HL-60 (cell line): Measurements from ENCODE around the gene SLC5A2.

Experiments used
- DNase-seq, 2 experiments: peaks; one replicate each; pipeline ENCODE4 v3.0.0-alpha.2; 2010 to 2020; ENCODE audit warnings: low read depth in 1 of 2, low spot score in 1 of 2
- H3K27ac ChIP-seq: fragments of 250-450 bp; sonication (Bioruptor Pico); replicated peaks from 2 replicates; pipeline ENCODE4 v1.5.1; 2020; ENCODE audit warnings: mild to moderate bottlenecking, moderate library complexity
- H3K27me3 ChIP-seq: fragments of 250-450 bp; sonication (Bioruptor Pico); 2 replicates; pipeline ENCODE4 v1.5.1; 2021; ENCODE audit warnings: mild to moderate bottlenecking, moderate library complexity; ENCODE audit not compliant: insufficient read depth, poor library complexity, severe bottlenecking
- H3K4me3 ChIP-seq: replicated peaks from 2 replicates; pipeline ENCODE4 v1.5.1; 2011; ENCODE audit warnings: mild to moderate bottlenecking, control low read depth, low read length; ENCODE audit not compliant: insufficient read depth
- CTCF ChIP-seq: IDR thresholded peaks from one replicate; pipeline ENCODE4 v1.5.1; 2011; ENCODE audit warnings: low read length, control low read depth, inconsistent platforms; ENCODE audit not compliant: insufficient read depth
- GABPA ChIP-seq: IDR thresholded peaks from 2 replicates; pipeline ENCODE4 v1.6.1; 2012; ENCODE audit warnings: low read depth
- POLR2AphosphoS5 ChIP-seq: IDR thresholded peaks from 2 replicates; pipeline ENCODE4 v1.6.1; 2012; ENCODE audit warnings: low read depth
- SPI1 ChIP-seq: IDR thresholded peaks from 2 replicates; pipeline ENCODE4 v1.6.1; 2012; ENCODE audit warnings: low read depth, mild to moderate bottlenecking, borderline replicate concordance
- TF ChIP-seq, protein P1 (sequence below): IDR thresholded peaks from 2 replicates; pipeline ENCODE4 v1.6.1; 2012; ENCODE audit warnings: low read depth; ENCODE audit not compliant: insufficient replicate concordance

The SLC5A2 gene

GRCh38 chr16:31458073-31458843 lies 24.7 kb upstream of the SLC5A2 start:
- DNase-seq = peak; percentile 50 to 81
- Histone ChIP-seq H3K27ac (peak overlapping the region; percentile 100), H3K27me3 (no peaks in the 10 kb centered on the region), H3K4me3 (peak overlapping the region; percentile 70)
- 0 out of 2 replicates have a peak, but pooled peaks have one; percentile 22 for TF ChIP-seq GABPA
- TF ChIP-seq POLR2AphosphoS5 = peak; percentile 48; the same call in 1 of the 2 replicates
- no peak for TF ChIP-seq CTCF

DNA sequence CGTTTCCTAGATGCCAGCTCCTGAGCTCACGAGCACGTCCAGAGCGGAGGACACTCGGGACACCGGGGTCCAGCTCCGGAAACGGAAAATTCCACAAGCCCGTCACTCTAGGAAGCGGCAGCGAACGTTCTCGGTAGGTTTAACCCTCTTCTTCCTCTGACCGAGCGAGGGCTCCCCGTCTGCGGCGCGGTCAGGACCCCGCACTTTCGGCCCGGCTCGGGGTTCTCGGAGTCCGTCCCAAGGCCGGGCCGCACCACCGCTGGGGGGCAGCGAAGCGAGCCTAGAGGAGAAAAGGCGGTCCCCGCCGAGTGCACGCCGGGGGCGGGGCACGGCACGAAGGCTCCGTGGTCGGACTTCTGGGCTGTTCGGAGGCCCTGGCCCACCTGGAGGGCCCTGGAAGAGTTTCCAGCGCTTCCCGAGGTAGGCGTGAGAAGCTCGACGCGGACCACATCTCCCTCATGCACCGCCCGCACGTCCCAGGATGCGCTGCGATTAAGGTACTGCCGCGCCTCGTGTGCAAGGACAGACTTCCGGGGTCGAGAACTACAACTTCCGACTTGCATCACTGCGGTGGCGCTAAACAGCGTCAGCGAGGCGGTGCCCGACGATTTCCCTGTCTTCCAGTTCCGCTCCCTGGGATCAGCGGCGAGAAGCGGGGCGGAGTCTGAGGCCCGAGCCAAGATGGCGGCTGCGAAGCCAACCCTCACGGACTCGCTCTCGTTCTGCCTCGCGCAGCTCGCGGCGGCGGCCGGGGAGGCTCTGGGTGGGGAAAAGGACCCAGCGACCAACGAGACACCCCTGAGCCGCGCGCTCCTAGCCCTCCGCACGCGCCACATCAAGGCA lies 23.9 kb upstream of the SLC5A2 start, which contains the start of gene ARMC5:
TSS of gene ARMC5 (plus strand) at position 658 of the 843 bp plus-strand sequence. CDS start at position 682, 24 bp downstream.
- DNase-seq = peak; percentile 98 to 99
- H3K4me3 ChIP-seq = peak within 1 kb of the TSS; percentile 70
- no peak for TF ChIP-seq CTCF
- TF ChIP-seq POLR2AphosphoS5 = peak; percentile 89
- peak; percentile 84 for TF ChIP-seq SPI1
- peak; percentile 87 for TF ChIP-seq GABPA
- TF ChIP-seq, protein P1, sequence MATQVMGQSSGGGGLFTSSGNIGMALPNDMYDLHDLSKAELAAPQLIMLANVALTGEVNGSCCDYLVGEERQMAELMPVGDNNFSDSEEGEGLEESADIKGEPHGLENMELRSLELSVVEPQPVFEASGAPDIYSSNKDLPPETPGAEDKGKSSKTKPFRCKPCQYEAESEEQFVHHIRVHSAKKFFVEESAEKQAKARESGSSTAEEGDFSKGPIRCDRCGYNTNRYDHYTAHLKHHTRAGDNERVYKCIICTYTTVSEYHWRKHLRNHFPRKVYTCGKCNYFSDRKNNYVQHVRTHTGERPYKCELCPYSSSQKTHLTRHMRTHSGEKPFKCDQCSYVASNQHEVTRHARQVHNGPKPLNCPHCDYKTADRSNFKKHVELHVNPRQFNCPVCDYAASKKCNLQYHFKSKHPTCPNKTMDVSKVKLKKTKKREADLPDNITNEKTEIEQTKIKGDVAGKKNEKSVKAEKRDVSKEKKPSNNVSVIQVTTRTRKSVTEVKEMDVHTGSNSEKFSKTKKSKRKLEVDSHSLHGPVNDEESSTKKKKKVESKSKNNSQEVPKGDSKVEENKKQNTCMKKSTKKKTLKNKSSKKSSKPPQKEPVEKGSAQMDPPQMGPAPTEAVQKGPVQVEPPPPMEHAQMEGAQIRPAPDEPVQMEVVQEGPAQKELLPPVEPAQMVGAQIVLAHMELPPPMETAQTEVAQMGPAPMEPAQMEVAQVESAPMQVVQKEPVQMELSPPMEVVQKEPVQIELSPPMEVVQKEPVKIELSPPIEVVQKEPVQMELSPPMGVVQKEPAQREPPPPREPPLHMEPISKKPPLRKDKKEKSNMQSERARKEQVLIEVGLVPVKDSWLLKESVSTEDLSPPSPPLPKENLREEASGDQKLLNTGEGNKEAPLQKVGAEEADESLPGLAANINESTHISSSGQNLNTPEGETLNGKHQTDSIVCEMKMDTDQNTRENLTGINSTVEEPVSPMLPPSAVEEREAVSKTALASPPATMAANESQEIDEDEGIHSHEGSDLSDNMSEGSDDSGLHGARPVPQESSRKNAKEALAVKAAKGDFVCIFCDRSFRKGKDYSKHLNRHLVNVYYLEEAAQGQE = peak; percentile 81
- peak within 1 kb of the TSS; percentile 100 for H3K27ac ChIP-seq
- no peaks in the 10 kb centered on the region for H3K27me3 ChIP-seq

DNA sequence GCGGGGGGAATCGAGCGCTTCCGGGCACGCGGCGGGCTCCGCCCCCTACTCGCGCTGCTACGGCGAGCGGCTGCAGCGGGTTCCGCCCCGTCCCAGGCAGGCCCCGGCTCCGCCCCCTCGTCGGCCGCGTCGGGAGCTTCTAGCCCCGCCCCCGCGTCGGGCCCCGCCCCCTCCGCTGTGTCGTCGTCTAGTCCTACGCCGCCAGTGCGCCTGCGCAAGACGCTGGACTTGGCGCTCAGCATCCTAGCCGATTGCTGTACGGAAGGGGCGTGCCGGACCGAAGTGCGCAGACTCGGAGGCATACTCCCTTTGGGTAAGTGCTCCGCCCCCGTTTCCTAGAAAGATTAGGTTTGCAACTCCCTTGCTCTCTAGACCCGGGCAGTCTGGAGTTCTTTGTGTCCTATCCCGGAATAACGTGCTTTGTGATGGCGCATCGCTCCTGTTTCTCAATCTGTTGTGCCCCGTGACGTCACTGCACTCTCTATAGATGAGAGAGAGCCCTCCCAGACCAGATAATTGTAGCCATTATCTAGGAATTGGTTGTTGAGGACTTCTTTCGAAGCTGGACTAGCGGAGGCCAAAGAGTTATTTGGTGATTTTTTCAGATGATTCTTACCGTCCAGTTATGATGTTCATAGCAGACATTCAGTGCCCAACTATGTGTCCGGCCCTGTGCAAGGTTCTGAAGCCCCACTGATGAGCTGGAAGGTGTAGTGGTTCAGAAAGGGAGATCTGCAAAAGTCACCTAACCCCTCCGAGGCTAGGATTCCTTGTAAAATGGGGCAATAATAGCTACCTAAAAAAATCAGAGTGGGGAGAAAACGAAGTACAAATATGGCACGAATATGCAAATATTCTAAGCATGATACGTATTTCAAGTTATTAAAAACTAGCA lies 23.0 kb upstream of the SLC5A2 start:
- Histone ChIP-seq H3K27ac (peak overlapping the region; percentile 100), H3K27me3 (no peaks in the 10 kb centered on the region), H3K4me3 (peak overlapping the region; percentile 70)
- DNase-seq = peak; percentile 97 to 100
- TF ChIP-seq SPI1 = no peak
- no peak for TF ChIP-seq POLR2AphosphoS5
- TF ChIP-seq CTCF = no peak
- TF ChIP-seq, protein P1 = no peak
- no peak for TF ChIP-seq GABPA
